Activated T-cell treated with anti-CD3 and anti-CD28 coated beads for 24 hours (primary cell): Measurements from ENCODE around the gene SASS6.
"Not testable (repeated sequence)": the region's sequence is repeated elsewhere in the genome, so short reads cannot be mapped to it uniquely, and the experiment has no call there.

Source experiments
- DNase-seq: peaks from one replicate; pipeline ENCODE4 v3.0.0-alpha.2; 2020; ENCODE audit warnings: low read depth

The SASS6 gene

GRCh38 chr1:100107696-100108095 is 25.0 kb downstream of the SASS6 start:
- no peak for DNase-seq

GRCh38 chr1:100101564-100101963 is 31.2 kb downstream of the SASS6 start:
- no peak for DNase-seq

GRCh38 chr1:100100202-100100601 is 32.5 kb downstream of the SASS6 start:
- no peak for DNase-seq

- DNase-seq: no peak
Measured at GRCh38 chr1:100090471-100090870, 42.3 kb downstream of the SASS6 start.

- DNase-seq: no peak
Measured at GRCh38 chr1:100089082-100089481, 43.6 kb downstream of the SASS6 start.

GRCh38 chr1:100087396-100087795 is 45.3 kb downstream of the SASS6 start:
- no peak for DNase-seq

GRCh38 chr1:100080331-100080730 is 52.4 kb downstream of the SASS6 start:
- DNase-seq: no peak

- no peak for DNase-seq
Measured at GRCh38 chr1:100077531-100077930, 55.2 kb downstream of the SASS6 start.

GRCh38 chr1:100076744-100077143 is 56.0 kb downstream of the SASS6 start:
- DNase-seq: no peak

GRCh38 chr1:100076319-100076718 is 56.4 kb downstream of the SASS6 start:
- no peak for DNase-seq

- DNase-seq: no peak
Measured at GRCh38 chr1:100075773-100076172, 57.0 kb downstream of the SASS6 start.

- DNase-seq: no peak
Measured at GRCh38 chr1:100074604-100075395, 57.9 kb downstream of the SASS6 start.

- no peak for DNase-seq
Measured at GRCh38 chr1:100073531-100073930, 59.2 kb downstream of the SASS6 start.

GRCh38 chr1:100070201-100070939 is 62.4 kb downstream of the SASS6 start:
- no peak for DNase-seq

GRCh38 chr1:100065969-100066227 is 66.8 kb downstream of the SASS6 start:
- DNase-seq: no peak

GRCh38 chr1:100065183-100065968 is 67.4 kb downstream of the SASS6 start:
- DNase-seq: no peak

GRCh38 chr1:100061681-100062080 is 71.0 kb downstream of the SASS6 start:
- no peak for DNase-seq

GRCh38 chr1:100053727-100054126 is 79.0 kb downstream of the SASS6 start:
- no peak for DNase-seq

GRCh38 chr1:100053119-100053518 is 79.6 kb downstream of the SASS6 start:
- no peak for DNase-seq

- no peak for DNase-seq
Measured at GRCh38 chr1:100051893-100052292, 80.8 kb downstream of the SASS6 start.

- no peak for DNase-seq
Measured at GRCh38 chr1:100051401-100051800, 81.3 kb downstream of the SASS6 start.

- DNase-seq: no peak
Measured at GRCh38 chr1:100050139-100050538, 82.6 kb downstream of the SASS6 start.

GRCh38 chr1:100047235-100047708 is 85.5 kb downstream of the SASS6 start:
- not testable (repeated sequence) for DNase-seq
